GM23338 (cell line): ENCODE measurements around the gene BAD. TPM values are rescaled to one million over a fixed set of nuclear protein-coding genes. Genes with fewer than 3 reads are reported as not detected.

Experiments
- ATAC-seq: fragments of 200-7000 bp; cut with Tn5 transposase; 3 replicates; pipeline ENCODE4 v1.9.1; 2020
- DNase-seq: peaks from one replicate; pipeline ENCODE4 v3.0.0-alpha.2; 2015; ENCODE audit warnings: low spot score
- H2AFZ ChIP-seq: fragments of 200-600 bp; sonication (generic); 2 replicates; pipeline ENCODE4 v1.8.0; 2016; ENCODE audit warnings: antibody characterized with exemption, mild to moderate bottlenecking, moderate library complexity
- H3F3A ChIP-seq: fragments of 200-600 bp; sonication (generic); replicated peaks from 2 replicates; pipeline ENCODE4 v1.8.0; 2017; ENCODE audit warnings: antibody characterized with exemption, mixed run types, low read depth
- H3K27ac ChIP-seq: fragments of 200-600 bp; sonication (generic); 2 replicates; pipeline ENCODE4 v1.6.1; 2016; ENCODE audit warnings: low read depth
- H3K27me3 ChIP-seq: fragments of 200-600 bp; sonication (generic); 2 replicates; pipeline ENCODE4 v1.8.0; 2016; ENCODE audit warnings: mild to moderate bottlenecking, mixed run types, moderate library complexity; ENCODE audit not compliant: insufficient read depth
- H3K36me3 ChIP-seq: fragments of 200-600 bp; sonication (generic); 2 replicates; pipeline ENCODE4 v1.8.0; 2016; ENCODE audit warnings: mild to moderate bottlenecking; ENCODE audit not compliant: insufficient read depth
- H3K4me1 ChIP-seq: fragments of 200-600 bp; sonication (generic); 2 replicates; pipeline ENCODE4 v1.8.0; 2016; ENCODE audit warnings: mild to moderate bottlenecking, moderate library complexity; ENCODE audit not compliant: insufficient read depth
- H3K4me2 ChIP-seq: fragments of 200-600 bp; sonication (generic); 2 replicates; pipeline ENCODE4 v1.7.1; 2017; ENCODE audit warnings: mixed run types
- H3K4me3 ChIP-seq: fragments of 200-600 bp; sonication (generic); 2 replicates; pipeline ENCODE4 v1.6.1; 2016; ENCODE audit warnings: mixed run types
- H3K79me2 ChIP-seq: fragments of 200-600 bp; sonication (generic); replicated peaks from 2 replicates; pipeline ENCODE4 v1.8.0; 2017; ENCODE audit warnings: mild to moderate bottlenecking; ENCODE audit not compliant: insufficient read depth
- H3K9me2 ChIP-seq: fragments of 200-600 bp; sonication (generic); 2 replicates; pipeline ENCODE4 v1.8.0; 2017; ENCODE audit not compliant: insufficient read depth
- H4K20me1 ChIP-seq: fragments of 200-600 bp; sonication (generic); replicated peaks from 2 replicates; pipeline ENCODE4 v1.8.0; 2017; ENCODE audit warnings: mild to moderate bottlenecking; ENCODE audit not compliant: insufficient read depth
- H3K27ac Mint-ChIP-seq: 2 replicates; pipeline ENCODE4 v1.8.0; 2020; ENCODE audit warnings: inconsistent platforms, mild to moderate bottlenecking, moderate library complexity, mixed read lengths
- H3K27me3 Mint-ChIP-seq: 3 replicates; pipeline ENCODE4 v1.8.0; 2022; ENCODE audit warnings: low read depth, mild to moderate bottlenecking, moderate library complexity, mixed read lengths, inconsistent platforms; ENCODE audit not compliant: insufficient read depth, poor library complexity
- H3K36me3 Mint-ChIP-seq: 3 replicates; pipeline ENCODE4 v1.8.0; 2021; ENCODE audit warnings: low read depth, mild to moderate bottlenecking, inconsistent platforms, moderate library complexity, mixed read lengths
- H3K4me1 Mint-ChIP-seq: 3 replicates; pipeline ENCODE4 v1.8.0; 2020; ENCODE audit warnings: mild to moderate bottlenecking, inconsistent platforms, mixed read lengths
- H3K4me3 Mint-ChIP-seq: 3 replicates; pipeline ENCODE4 v1.8.0; 2021; ENCODE audit warnings: moderate library complexity, mild to moderate bottlenecking, inconsistent platforms, mixed read lengths
- H3K9me3 Mint-ChIP-seq: 3 replicates; pipeline ENCODE4 v1.8.0; 2020; ENCODE audit warnings: moderate library complexity, mild to moderate bottlenecking, inconsistent platforms, mixed read lengths
- CREB1 ChIP-seq: fragments of 250-450 bp; sonication (Bioruptor Pico); IDR thresholded peaks from 2 replicates; pipeline ENCODE4 v1.5.0; 2020; ENCODE audit warnings: low read depth, mild to moderate bottlenecking, moderate library complexity
- EZH2 ChIP-seq: fragments of 200-600 bp; sonication (generic); IDR thresholded peaks from one replicate; pipeline ENCODE4 v1.8.0; 2017; ENCODE audit warnings: antibody characterized with exemption, mild to moderate bottlenecking, low read depth; ENCODE audit not compliant: unreplicated experiment
- EZH2phosphoT487 ChIP-seq: fragments of 200-600 bp; sonication (generic); IDR thresholded peaks from one replicate; pipeline ENCODE4 v1.8.1; 2018; ENCODE audit warnings: antibody characterized with exemption; ENCODE audit not compliant: unreplicated experiment
- JUNB ChIP-seq: IDR thresholded peaks from one replicate; pipeline ENCODE4 v1.6.1; 2016; ENCODE audit warnings: antibody characterized with exemption; ENCODE audit not compliant: unreplicated experiment
- NANOG ChIP-seq: IDR thresholded peaks from 2 replicates; pipeline ENCODE4 v1.6.1; 2016; ENCODE audit warnings: antibody characterized with exemption, borderline replicate concordance
- POLR2AphosphoS5 ChIP-seq: IDR thresholded peaks from 2 replicates; pipeline ENCODE4 v1.6.1; 2016; ENCODE audit warnings: antibody characterized with exemption, low read depth
- STAT1 ChIP-seq: IDR thresholded peaks from one replicate; pipeline ENCODE4 v1.6.1; 2016; ENCODE audit warnings: antibody characterized with exemption; ENCODE audit not compliant: unreplicated experiment
- ZNF114 ChIP-seq: fragments of 250-450 bp; sonication (Bioruptor Pico); IDR thresholded peaks from 2 replicates; pipeline ENCODE4 v1.5.0; 2020; ENCODE audit warnings: mild to moderate bottlenecking, moderate library complexity
- ZNF331 ChIP-seq: fragments of 250-450 bp; sonication (Bioruptor Pico); IDR thresholded peaks from 2 replicates; pipeline ENCODE4 v1.5.0; 2020; ENCODE audit warnings: low read depth, mild to moderate bottlenecking, moderate library complexity
- polyA plus RNA-seq: library from polyadenylated mRNA; unstranded; fragments of >200 nt; fragmentation: Nextera tagmentation; extraction: Ambion mirVana; gene quantifications from 2 replicates; pipeline ENCODE4 v1.2.1, GENCODE V29; 2016
- total RNA-seq: library from RNA; depleted of rRNA; stranded (reverse); fragments of >200 nt; shearing (Covaris generic); gene quantifications from 2 replicates; pipeline ENCODE4 v1.2.3, GENCODE V29; 2014
- TF ChIP-seq, protein P1 (sequence below): IDR thresholded peaks from one replicate; pipeline ENCODE4 v1.6.1; 2018; ENCODE audit warnings: antibody characterized with exemption; ENCODE audit not compliant: unreplicated experiment
- TF ChIP-seq, protein P2 (sequence below): fragments of 250-450 bp; sonication (Bioruptor Pico); IDR thresholded peaks from 2 replicates; pipeline ENCODE4 v1.5.0; 2020; ENCODE audit warnings: mild to moderate bottlenecking, moderate library complexity
- TF ChIP-seq, protein P3 (sequence below), 2 experiments: fragments of 200-600 bp in 1 of 2; sonication (generic) in 1 of 2; conservative IDR thresholded peaks; 2 replicates each; pipeline versions ENCODE4 v1.5.1 to v1.6.1; 2016 to 2017; ENCODE audit warnings: antibody characterized with exemption in 2 of 2, low read depth in 2 of 2, mild to moderate bottlenecking in 2 of 2, moderate library complexity in 1 of 2
- TF ChIP-seq, protein P4 (sequence below): IDR thresholded peaks from 2 replicates; pipeline ENCODE4 v1.6.1; 2016; ENCODE audit warnings: antibody characterized with exemption

BAD gene
- total and polyA plus RNA-seq, 2 experiments from 2014 or later = 46.3 to 46.4 TPM

DNA sequence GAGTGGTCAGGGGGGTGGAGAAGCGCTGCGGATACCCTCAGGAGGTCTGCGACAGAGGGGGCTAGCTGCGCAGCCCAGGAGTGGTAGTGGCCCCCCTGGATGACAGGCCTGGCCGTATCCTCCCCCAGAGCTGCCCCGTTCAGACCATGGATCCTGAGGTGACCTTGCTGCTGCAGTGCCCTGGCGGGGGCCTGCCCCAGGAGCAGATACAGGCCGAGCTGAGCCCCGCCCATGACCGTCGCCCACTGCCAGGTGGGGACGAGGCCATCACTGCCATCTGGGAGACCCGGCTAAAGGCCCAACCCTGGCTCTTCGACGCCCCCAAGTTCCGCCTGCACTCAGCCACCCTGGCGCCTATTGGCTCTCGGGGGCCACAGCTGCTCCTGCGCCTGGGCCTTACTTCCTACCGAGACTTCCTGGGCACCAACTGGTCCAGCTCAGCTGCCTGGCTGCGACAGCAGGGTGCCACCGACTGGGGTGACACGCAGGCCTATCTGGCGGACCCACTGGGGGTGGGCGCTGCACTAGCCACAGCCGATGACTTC is 57.9 kb downstream of the BAD start:
- ATAC-seq (peak; percentile 12), DNase-seq (peak; percentile 64)
- H3K4me3 Mint-ChIP-seq = peak overlapping the region; percentile 89
- H3K9me3 Mint-ChIP-seq = no peaks in the 10 kb centered on the region
- Histone ChIP-seq H3K36me3 (no peaks in the 10 kb centered on the region; the same call in 1 of the 2 replicates), H3F3A (0 out of 2 replicates have a peak, but pooled peaks cover 5% of the 10 kb centered on the region), H2AFZ (peak overlapping the region; percentile 85; the same call in 1 of the 2 replicates), H3K4me2 (peak overlapping the region; percentile 97), H3K27ac (no peak overlapping the region), H3K4me3 (peak overlapping the region; percentile 98), H3K27me3 (0 out of 2 replicates have a peak, but pooled peaks cover 3% of the 10 kb centered on the region), H3K79me2 (no peaks in the 10 kb centered on the region; the same call in 1 of the 2 replicates), H3K9me2 (no peaks in the 10 kb centered on the region), H4K20me1 (no peaks in the 10 kb centered on the region), H3K4me1 (peaks cover 7% of the 10 kb centered on the region; the same call in 1 of the 2 replicates)
- H3K36me3 Mint-ChIP-seq = no peaks in the 10 kb centered on the region
- no peak overlapping the region for H3K27ac Mint-ChIP-seq
- H3K4me1 Mint-ChIP-seq = peaks cover 16% of the 10 kb centered on the region
- TF ChIP-seq, protein P1, sequence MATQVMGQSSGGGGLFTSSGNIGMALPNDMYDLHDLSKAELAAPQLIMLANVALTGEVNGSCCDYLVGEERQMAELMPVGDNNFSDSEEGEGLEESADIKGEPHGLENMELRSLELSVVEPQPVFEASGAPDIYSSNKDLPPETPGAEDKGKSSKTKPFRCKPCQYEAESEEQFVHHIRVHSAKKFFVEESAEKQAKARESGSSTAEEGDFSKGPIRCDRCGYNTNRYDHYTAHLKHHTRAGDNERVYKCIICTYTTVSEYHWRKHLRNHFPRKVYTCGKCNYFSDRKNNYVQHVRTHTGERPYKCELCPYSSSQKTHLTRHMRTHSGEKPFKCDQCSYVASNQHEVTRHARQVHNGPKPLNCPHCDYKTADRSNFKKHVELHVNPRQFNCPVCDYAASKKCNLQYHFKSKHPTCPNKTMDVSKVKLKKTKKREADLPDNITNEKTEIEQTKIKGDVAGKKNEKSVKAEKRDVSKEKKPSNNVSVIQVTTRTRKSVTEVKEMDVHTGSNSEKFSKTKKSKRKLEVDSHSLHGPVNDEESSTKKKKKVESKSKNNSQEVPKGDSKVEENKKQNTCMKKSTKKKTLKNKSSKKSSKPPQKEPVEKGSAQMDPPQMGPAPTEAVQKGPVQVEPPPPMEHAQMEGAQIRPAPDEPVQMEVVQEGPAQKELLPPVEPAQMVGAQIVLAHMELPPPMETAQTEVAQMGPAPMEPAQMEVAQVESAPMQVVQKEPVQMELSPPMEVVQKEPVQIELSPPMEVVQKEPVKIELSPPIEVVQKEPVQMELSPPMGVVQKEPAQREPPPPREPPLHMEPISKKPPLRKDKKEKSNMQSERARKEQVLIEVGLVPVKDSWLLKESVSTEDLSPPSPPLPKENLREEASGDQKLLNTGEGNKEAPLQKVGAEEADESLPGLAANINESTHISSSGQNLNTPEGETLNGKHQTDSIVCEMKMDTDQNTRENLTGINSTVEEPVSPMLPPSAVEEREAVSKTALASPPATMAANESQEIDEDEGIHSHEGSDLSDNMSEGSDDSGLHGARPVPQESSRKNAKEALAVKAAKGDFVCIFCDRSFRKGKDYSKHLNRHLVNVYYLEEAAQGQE = no peak
- TF ChIP-seq POLR2AphosphoS5 = no peak
- TF ChIP-seq, protein P2, sequence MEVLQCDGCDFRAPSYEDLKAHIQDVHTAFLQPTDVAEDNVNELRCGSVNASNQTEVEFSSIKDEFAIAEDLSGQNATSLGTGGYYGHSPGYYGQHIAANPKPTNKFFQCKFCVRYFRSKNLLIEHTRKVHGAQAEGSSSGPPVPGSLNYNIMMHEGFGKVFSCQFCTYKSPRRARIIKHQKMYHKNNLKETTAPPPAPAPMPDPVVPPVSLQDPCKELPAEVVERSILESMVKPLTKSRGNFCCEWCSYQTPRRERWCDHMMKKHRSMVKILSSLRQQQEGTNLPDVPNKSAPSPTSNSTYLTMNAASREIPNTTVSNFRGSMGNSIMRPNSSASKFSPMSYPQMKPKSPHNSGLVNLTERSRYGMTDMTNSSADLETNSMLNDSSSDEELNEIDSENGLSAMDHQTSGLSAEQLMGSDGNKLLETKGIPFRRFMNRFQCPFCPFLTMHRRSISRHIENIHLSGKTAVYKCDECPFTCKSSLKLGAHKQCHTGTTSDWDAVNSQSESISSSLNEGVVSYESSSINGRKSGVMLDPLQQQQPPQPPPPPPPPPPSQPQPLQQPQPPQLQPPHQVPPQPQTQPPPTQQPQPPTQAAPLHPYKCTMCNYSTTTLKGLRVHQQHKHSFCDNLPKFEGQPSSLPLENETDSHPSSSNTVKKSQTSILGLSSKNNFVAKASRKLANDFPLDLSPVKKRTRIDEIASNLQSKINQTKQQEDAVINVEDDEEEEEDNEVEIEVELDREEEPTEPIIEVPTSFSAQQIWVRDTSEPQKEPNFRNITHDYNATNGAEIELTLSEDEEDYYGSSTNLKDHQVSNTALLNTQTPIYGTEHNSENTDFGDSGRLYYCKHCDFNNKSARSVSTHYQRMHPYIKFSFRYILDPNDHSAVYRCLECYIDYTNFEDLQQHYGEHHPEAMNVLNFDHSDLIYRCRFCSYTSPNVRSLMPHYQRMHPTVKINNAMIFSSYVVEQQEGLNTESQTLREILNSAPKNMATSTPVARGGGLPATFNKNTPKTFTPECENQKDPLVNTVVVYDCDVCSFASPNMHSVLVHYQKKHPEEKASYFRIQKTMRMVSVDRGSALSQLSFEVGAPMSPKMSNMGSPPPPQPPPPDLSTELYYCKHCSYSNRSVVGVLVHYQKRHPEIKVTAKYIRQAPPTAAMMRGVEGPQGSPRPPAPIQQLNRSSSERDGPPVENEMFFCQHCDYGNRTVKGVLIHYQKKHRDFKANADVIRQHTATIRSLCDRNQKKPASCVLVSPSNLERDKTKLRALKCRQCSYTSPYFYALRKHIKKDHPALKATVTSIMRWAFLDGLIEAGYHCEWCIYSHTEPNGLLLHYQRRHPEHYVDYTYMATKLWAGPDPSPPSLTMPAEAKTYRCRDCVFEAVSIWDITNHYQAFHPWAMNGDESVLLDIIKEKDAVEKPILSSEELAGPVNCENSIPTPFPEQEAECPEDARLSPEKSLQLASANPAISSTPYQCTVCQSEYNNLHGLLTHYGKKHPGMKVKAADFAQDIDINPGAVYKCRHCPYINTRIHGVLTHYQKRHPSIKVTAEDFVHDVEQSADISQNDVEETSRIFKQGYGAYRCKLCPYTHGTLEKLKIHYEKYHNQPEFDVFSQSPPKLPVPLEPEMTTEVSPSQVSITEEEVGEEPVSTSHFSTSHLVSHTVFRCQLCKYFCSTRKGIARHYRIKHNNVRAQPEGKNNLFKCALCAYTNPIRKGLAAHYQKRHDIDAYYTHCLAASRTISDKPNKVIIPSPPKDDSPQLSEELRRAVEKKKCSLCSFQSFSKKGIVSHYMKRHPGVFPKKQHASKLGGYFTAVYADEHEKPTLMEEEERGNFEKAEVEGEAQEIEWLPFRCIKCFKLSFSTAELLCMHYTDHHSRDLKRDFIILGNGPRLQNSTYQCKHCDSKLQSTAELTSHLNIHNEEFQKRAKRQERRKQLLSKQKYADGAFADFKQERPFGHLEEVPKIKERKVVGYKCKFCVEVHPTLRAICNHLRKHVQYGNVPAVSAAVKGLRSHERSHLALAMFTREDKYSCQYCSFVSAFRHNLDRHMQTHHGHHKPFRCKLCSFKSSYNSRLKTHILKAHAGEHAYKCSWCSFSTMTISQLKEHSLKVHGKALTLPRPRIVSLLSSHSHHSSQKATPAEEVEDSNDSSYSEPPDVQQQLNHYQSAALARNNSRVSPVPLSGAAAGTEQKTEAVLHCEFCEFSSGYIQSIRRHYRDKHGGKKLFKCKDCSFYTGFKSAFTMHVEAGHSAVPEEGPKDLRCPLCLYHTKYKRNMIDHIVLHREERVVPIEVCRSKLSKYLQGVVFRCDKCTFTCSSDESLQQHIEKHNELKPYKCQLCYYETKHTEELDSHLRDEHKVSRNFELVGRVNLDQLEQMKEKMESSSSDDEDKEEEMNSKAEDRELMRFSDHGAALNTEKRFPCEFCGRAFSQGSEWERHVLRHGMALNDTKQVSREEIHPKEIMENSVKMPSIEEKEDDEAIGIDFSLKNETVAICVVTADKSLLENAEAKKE (CRISPR knock-in tag) = no peak
- TF ChIP-seq STAT1 = no peak
- TF ChIP-seq, protein P3, sequence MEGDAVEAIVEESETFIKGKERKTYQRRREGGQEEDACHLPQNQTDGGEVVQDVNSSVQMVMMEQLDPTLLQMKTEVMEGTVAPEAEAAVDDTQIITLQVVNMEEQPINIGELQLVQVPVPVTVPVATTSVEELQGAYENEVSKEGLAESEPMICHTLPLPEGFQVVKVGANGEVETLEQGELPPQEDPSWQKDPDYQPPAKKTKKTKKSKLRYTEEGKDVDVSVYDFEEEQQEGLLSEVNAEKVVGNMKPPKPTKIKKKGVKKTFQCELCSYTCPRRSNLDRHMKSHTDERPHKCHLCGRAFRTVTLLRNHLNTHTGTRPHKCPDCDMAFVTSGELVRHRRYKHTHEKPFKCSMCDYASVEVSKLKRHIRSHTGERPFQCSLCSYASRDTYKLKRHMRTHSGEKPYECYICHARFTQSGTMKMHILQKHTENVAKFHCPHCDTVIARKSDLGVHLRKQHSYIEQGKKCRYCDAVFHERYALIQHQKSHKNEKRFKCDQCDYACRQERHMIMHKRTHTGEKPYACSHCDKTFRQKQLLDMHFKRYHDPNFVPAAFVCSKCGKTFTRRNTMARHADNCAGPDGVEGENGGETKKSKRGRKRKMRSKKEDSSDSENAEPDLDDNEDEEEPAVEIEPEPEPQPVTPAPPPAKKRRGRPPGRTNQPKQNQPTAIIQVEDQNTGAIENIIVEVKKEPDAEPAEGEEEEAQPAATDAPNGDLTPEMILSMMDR (conservative IDR thresholded peaks at IDR 0.05; ENCODE audit: low read depth in 2 of 2) = no peak
- TF ChIP-seq EZH2 = no peak
- TF ChIP-seq ZNF114 (CRISPR knock-in tag) = no peak
- no peak for TF ChIP-seq JUNB
- TF ChIP-seq ZNF331 (CRISPR knock-in tag) = no peak
- TF ChIP-seq NANOG = no peak
- no peak for TF ChIP-seq CREB1
- no peak for TF ChIP-seq EZH2phosphoT487
- TF ChIP-seq, protein P4, sequence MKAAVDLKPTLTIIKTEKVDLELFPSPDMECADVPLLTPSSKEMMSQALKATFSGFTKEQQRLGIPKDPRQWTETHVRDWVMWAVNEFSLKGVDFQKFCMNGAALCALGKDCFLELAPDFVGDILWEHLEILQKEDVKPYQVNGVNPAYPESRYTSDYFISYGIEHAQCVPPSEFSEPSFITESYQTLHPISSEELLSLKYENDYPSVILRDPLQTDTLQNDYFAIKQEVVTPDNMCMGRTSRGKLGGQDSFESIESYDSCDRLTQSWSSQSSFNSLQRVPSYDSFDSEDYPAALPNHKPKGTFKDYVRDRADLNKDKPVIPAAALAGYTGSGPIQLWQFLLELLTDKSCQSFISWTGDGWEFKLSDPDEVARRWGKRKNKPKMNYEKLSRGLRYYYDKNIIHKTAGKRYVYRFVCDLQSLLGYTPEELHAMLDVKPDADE = no peak
- peaks cover 9% of the 10 kb centered on the region for H3K27me3 Mint-ChIP-seq
